PFSK-1 (cell line): Measurements from ENCODE around the gene SMC3.

Experiments used
- FOXP2 ChIP-seq: optimal IDR thresholded peaks from 2 replicates; pipeline ENCODE3; 2011; ENCODE audit warnings: borderline replicate concordance, control low read depth, inconsistent platforms; ENCODE audit not compliant: insufficient read depth; ENCODE audit errors: extremely low read length, extremely low read depth
- POLR2AphosphoS5 ChIP-seq: IDR thresholded peaks from 2 replicates; pipeline ENCODE4 v1.6.1; 2012; ENCODE audit warnings: low read depth, mild to moderate bottlenecking, control low read depth, low read length, moderate library complexity
- REST ChIP-seq, 2 experiments: IDR thresholded peaks; 2 replicates each; pipeline versions ENCODE4 v1.6.1 to v1.8.0; 2011 to 2012; ENCODE audit warnings: low read depth in 2 of 2, low read length in 2 of 2, control low read depth in 1 of 2, inconsistent platforms in 1 of 2, mild to moderate bottlenecking in 1 of 2, moderate library complexity in 1 of 2; ENCODE audit not compliant: insufficient read depth in 1 of 2
- SIN3A ChIP-seq: IDR thresholded peaks from 2 replicates; pipeline ENCODE4 v1.6.1; 2012; ENCODE audit warnings: mild to moderate bottlenecking, low read length, moderate library complexity, borderline replicate concordance; ENCODE audit not compliant: insufficient read depth
- TAF1 ChIP-seq: IDR thresholded peaks from 2 replicates; pipeline ENCODE4 v1.6.1; 2012; ENCODE audit warnings: low read length, control low read depth, borderline replicate concordance; ENCODE audit not compliant: insufficient read depth

GRCh38 chr10:110553905-110554304 is 13.6 kb upstream of the SMC3 start:
- TF ChIP-seq POLR2AphosphoS5 (no peak), SIN3A (no peak), REST (IDR thresholded peaks at IDR 0.05; ENCODE audit: insufficient read depth in 1 of 2, low read depth in 2 of 2, low read length in 2 of 2) (no peak), TAF1 (no peak), FOXP2 (no peak)
